ENCODE results near the gene CNTNAP3B.
"Not testable (repeated sequence)": the region's sequence is repeated elsewhere in the genome, so short reads cannot be mapped to it uniquely, and the experiment has no call there.

DNA sequence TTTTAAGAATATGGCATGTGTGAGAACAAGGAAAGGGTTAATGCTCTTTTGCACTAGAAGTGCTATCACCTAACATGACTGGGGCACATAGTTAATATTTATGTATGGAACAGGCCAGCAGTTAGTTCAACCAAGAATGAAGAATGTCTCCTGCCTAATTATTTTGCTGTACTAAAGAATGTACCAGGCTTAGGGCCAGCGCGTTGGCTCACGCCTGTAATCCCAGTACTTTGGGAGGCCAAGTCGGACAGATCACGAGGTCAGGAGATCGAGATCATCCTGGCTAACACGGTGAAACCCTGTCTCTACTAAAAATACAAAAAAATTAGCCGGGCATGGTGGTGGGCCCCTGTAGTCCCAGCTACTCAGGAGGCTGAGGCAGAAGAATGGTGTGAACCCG, 114.9 kb downstream of the CNTNAP3B start:
- TF ChIP-seq, protein P1, sequence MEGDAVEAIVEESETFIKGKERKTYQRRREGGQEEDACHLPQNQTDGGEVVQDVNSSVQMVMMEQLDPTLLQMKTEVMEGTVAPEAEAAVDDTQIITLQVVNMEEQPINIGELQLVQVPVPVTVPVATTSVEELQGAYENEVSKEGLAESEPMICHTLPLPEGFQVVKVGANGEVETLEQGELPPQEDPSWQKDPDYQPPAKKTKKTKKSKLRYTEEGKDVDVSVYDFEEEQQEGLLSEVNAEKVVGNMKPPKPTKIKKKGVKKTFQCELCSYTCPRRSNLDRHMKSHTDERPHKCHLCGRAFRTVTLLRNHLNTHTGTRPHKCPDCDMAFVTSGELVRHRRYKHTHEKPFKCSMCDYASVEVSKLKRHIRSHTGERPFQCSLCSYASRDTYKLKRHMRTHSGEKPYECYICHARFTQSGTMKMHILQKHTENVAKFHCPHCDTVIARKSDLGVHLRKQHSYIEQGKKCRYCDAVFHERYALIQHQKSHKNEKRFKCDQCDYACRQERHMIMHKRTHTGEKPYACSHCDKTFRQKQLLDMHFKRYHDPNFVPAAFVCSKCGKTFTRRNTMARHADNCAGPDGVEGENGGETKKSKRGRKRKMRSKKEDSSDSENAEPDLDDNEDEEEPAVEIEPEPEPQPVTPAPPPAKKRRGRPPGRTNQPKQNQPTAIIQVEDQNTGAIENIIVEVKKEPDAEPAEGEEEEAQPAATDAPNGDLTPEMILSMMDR (IDR thresholded peaks at IDR 0.05; ENCODE audit: poor library complexity, severe bottlenecking) = not testable (repeated sequence)
- TF ChIP-seq EP300 (conservative IDR thresholded peaks at IDR 0.05; ENCODE audit: poor library complexity, severe bottlenecking); EZH2 (IDR thresholded peaks at IDR 0.05; ENCODE audit: borderline replicate concordance, insufficient read depth, low read length, poor library complexity, severe bottlenecking): not testable (repeated sequence)

All from neural cell (in vitro differentiated cells).